ENCODE data around the gene TCF4.

TCF4 gene

GRCh38 chr18:55546851-55547704 lies 40.9 kb downstream of the TCF4 start:
- DNase-seq (ENCODE audit: low spot score): no peak

- DNase-seq (ENCODE audit: low spot score): no peak
These were observed 44.0 kb downstream of the TCF4 start for GRCh38 chr18:55544014-55544413.

GRCh38 chr18:55543130-55543704 lies 44.8 kb downstream of the TCF4 start:
- DNase-seq (ENCODE audit: low spot score): no peak

GRCh38 chr18:55541571-55541970 lies 46.4 kb downstream of the TCF4 start:
- DNase-seq (ENCODE audit: low spot score): no peak

- DNase-seq (ENCODE audit: low spot score): no peak
These were observed 48.8 kb downstream of the TCF4 start for GRCh38 chr18:55539240-55539639.

GRCh38 chr18:55534996-55535395 lies 53.0 kb downstream of the TCF4 start:
- DNase-seq (ENCODE audit: low spot score): no peak

- no peak for DNase-seq (ENCODE audit: low spot score)
These were observed 53.4 kb downstream of the TCF4 start for GRCh38 chr18:55534547-55534946.

- DNase-seq (ENCODE audit: low spot score): no peak
These were observed 57.8 kb downstream of the TCF4 start for GRCh38 chr18:55530166-55530565.

GRCh38 chr18:55529581-55529980 lies 58.4 kb downstream of the TCF4 start:
- DNase-seq (ENCODE audit: low spot score): no peak

- no peak for DNase-seq (ENCODE audit: low spot score)
These were observed 62.1 kb downstream of the TCF4 start for GRCh38 chr18:55525845-55526244.

- no peak for DNase-seq (ENCODE audit: low spot score)
These were observed 63.5 kb downstream of the TCF4 start for GRCh38 chr18:55524353-55525073.

GRCh38 chr18:55523001-55523400 lies 65.0 kb downstream of the TCF4 start:
- DNase-seq (ENCODE audit: low spot score): no peak

- no peak for DNase-seq (ENCODE audit: low spot score)
These were observed 66.0 kb downstream of the TCF4 start for GRCh38 chr18:55522011-55522410.

GRCh38 chr18:55517055-55517454 lies 70.9 kb downstream of the TCF4 start:
- no peak for DNase-seq (ENCODE audit: low spot score)

GRCh38 chr18:55515941-55516710 lies 71.9 kb downstream of the TCF4 start:
- DNase-seq (ENCODE audit: low spot score): no peak

- DNase-seq (ENCODE audit: low spot score): no peak
These were observed 72.8 kb downstream of the TCF4 start for GRCh38 chr18:55515214-55515613.

- no peak for DNase-seq (ENCODE audit: low spot score)
These were observed 74.8 kb downstream of the TCF4 start for GRCh38 chr18:55513161-55513560.

- DNase-seq (ENCODE audit: low spot score): no peak
These were observed 76.7 kb downstream of the TCF4 start for GRCh38 chr18:55511277-55511676.

GRCh38 chr18:55510809-55511208 lies 77.2 kb downstream of the TCF4 start:
- DNase-seq (ENCODE audit: low spot score): no peak

GRCh38 chr18:55509631-55510324 lies 78.2 kb downstream of the TCF4 start:
- no peak for DNase-seq (ENCODE audit: low spot score)

GRCh38 chr18:55508651-55509050 lies 79.3 kb downstream of the TCF4 start:
- DNase-seq (ENCODE audit: low spot score): no peak

GRCh38 chr18:55506074-55506473 lies 81.9 kb downstream of the TCF4 start:
- DNase-seq (ENCODE audit: low spot score): no peak

Measured in ecto neural progenitor cell (in vitro differentiated cells).